SIG-M5 treated with dmso at 0.1 percent for 504 hours (cell line): ENCODE data around the gene ATP11B.
A peak's percentile ranks its signal among the peaks of the same experiment; 100 is the strongest.

ENCODE experiments used
- DNase-seq: peaks from one replicate; lab custom pipeline; 2025; ENCODE audit not compliant: unreplicated experiment; lab: John Stamatoyannopoulos, UW

Gene ATP11B

DNA sequence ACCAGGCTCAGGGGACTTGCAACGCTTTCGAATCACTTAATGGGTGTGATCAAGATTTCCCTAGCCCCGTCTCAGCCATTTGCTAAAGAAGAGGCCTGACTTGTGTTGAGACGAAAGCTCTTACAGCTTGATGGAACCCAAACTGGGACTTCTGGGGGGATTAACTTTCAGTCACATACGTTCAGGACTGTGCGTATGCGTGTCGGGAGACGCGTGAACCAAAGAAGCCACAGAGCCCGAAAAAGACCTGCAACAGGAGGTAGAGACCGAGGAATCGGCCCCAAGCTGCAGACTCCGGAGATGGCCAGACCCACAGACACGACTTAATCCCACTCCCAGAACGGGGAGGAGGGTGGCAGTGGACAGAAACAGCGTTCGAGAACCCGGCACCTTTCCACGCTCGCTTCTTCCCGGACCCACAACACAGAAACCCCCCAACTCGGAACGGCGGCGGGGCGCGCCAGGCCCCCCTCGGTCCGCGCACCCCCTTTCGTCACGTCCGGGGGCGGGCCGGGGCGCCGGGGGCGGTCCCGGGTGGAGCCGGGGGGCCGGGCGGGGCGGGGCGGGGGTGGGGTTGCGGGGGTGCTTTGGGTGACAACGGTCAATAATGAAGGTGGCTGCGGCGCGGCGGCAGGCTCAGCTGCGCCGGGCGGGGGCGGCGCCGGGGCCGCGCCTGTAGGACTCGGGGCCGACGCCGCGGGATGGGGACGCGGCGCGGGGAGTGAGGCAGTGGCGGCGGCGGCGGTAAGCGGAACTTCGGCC lies at the start of gene ATP11B:
Gene ATP11B (plus strand): TSS at position 604 of the 762 bp plus-strand sequence. CDS start 256 bp downstream, outside the sequence.
- peak; percentile 79 for DNase-seq

DNA sequence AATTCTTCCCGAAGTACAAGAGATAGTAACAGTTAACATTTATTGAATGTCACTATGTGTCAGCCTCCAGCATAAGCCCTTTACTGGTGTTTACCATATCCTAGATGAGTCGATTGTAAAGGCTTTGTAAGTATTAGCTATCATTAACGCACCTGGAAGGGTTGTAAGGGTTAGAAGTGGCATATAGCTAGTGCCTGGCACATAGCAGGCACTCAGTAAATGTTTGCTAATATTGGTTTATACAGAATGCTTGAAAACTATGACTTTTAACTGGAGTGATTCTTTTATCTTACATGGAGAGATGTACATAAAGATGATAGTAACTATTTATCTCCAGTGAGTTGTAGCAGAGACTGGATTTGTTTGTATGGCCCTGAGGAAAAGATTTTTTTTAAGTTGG lies 46.3 kb upstream of the ATP11B start:
- DNase-seq: no peak

- no peak for DNase-seq
These were observed 38.0 kb upstream of the ATP11B start for GRCh38 chr3:182755308-182755707.

DNA sequence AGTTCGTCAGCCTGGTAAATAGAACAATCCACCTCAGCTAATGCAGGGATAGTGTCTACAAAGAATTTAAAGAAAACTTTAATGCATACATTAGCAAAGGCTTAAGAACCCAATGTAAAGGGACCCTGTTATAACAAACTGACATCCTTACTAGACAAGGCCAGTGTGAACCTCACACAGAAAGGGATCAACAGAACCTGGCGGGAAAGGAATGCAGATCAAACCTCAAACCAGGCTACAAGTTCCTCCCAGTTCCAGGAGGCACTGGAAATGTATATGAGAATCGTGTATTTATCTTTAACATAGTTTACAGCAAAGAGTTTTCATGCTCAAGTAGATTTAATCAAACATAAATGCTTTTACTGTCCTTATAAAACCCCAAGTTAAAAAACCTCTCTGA lies 37.6 kb upstream of the ATP11B start:
- no peak for DNase-seq

GRCh38 chr3:182760576-182761164 lies 32.6 kb upstream of the ATP11B start:
- DNase-seq: no peak

DNA sequence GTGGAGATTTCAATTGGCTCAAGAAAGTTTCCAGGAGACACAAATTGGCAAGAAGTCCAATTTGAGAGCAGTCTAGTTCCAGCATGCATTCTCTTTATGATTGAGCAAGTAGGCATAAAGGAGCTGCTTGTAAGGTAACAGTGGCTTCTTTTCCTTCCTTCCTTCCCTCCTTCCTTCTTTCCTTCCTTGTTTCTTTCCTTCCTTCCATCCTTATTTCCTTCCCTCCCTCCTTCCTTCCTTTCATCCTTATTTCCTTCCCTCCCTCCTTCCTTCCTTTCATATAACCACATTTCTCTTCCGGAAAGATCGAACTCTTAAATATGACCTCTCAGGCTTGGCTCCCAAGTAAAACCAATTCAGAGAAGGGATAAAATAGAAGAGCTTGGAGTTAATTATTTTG lies 29.4 kb upstream of the ATP11B start:
- no peak for DNase-seq

- DNase-seq: no peak
These were observed 28.0 kb upstream of the ATP11B start for GRCh38 chr3:182765287-182765686.

DNA sequence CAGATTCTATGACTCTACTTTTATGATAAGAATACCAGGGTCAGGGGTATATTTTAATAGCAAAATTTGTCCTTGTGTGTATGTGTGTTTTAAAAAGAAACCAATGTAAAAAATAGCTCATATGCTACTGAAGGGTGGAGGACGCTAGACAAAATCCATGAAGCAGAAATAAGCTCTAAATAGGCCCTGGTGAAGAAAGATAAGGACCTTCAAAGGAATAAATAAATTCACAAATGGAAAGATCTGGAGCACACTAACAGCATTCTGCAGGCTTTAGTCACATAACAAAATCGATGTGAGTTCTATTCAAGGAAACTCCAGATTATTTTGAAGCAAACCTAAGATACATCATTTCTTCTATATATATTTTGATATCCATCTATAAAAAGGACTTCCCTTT lies 27.2 kb upstream of the ATP11B start:
- DNase-seq: no peak

DNA sequence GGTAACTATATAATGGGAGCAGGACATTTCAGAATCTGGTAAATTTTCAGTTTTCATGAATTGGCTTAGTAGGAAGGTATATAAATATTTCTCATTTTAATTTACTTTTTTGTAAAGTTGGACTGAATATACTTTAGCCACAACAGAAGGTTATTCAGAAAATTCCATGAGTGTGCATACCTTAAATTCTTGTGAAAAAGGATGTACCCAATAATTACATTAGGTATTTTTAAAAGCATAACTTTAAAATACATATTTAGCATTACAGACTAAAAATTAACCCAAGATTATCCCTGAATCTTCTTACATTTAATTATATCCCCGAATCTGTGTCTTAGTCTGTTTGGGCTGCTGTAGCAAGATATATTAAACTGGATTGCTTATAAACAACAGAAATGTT lies 24.9 kb upstream of the ATP11B start:
- DNase-seq: no peak

- DNase-seq: no peak
These were observed 23.6 kb upstream of the ATP11B start for GRCh38 chr3:182769673-182770072.

DNA sequence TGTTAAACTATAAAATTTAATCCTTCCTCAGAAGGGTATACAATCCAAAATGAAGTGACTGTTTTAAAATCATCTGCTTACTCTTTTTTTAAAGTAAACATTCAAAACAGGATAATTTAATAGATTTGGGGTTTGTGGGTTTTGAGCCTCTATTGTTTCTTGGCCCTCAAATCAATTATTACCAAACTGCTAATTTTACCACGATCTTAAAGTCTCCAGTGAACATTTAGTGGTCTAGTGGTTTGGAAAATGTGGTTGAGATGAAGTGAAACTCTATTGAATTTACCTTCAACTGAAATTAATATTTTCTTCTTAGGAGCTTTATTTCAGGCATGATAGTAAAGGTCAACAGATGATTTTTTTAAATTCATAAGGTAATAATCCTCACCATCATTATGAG lies 11.2 kb upstream of the ATP11B start:
- DNase-seq: no peak

- DNase-seq: no peak
These were observed 10.2 kb upstream of the ATP11B start for GRCh38 chr3:182783106-182783505.

DNA sequence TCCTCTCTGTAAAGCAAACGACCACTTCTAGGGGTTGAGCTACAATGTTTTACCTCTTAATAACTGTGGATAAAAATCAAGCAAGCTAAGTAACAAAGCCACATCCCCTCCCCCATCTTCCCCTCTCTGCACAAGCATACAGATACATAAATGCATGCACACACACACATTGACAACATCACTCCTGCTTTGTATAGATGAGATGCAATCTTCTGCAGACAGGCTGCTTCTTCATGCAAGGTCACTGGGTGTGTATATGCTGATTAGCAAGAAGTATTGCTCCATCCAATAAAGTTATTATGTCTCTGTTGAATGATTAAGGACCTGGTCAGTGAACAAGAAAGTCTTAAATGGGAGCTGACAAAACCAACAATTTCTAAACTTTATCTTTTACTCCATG lies 8.8 kb upstream of the ATP11B start:
- no peak for DNase-seq

GRCh38 chr3:182785142-182785541 lies 8.2 kb upstream of the ATP11B start:
- no peak for DNase-seq

- DNase-seq: no peak
These were observed 7.5 kb upstream of the ATP11B start for GRCh38 chr3:182785756-182786155.

DNA sequence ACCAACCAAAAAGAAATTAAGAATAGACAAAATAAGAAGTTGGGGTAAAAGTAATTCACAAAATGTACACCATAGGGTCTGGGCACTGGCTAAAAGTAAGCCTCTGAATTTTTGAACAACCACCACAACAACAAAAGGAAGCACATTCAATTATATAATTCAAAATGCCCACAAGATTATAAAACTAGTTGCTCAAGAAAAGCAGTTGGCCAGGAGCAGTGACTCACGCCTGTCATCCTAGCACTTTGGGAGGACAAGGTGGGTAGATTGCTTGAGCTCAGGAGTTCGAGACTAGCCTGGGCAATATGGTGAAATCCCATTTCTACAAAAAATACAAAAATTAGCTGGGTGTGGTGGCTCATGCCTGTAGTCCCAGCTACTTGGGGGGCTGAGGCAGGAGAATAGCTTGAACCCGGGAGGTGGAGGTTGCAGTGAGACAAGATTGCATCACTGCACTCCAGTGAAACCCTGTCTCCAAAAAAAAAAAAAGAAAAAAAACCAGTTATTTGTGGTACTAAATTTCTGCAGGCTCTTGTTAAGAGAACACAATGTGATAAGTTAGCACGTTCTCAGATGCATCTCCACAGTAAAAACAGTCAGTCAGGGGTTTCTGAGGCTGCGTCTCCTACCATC lies 6.6 kb upstream of the ATP11B start:
- DNase-seq: no peak

- DNase-seq: no peak
These were observed 5.8 kb upstream of the ATP11B start for GRCh38 chr3:182787302-182788036.

DNA sequence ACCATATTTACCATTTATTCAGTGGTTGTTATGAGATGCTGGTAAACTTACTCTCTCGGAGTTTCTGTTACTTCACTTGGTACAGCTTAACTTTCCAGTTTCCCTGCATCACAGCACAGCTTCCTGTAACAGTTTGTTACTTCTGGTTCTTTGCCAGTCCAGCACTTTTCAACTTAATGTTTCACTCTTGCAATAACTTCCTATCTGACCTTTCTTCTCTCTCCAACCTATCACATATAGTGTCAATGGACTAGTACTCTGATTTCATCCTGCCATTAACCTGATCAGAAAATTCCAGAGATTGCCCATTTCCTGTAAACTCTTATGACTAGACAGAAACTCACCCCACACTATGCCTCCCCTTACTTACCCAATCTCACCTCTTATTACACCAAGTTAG lies 3.9 kb upstream of the ATP11B start:
- DNase-seq: peak; percentile 14

DNA sequence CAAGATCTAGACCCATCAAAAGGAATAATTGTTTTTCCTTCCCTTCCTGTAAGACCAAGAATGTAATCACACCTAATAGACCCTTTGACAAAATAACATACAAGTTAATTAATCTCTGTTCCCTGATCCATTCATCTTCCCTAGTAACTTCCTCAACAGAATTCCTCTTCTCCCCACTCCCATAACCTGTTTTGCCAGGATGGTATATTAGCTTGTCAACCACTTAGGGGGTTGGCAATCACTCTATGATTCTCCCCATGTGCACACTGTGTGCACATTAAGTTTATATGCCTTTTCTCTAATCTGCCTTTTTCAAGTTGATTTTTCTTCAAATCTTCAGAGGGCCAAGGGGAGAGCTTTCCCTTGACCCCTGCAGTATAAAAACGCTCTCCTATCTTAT lies 2.7 kb upstream of the ATP11B start:
- no peak for DNase-seq

DNA sequence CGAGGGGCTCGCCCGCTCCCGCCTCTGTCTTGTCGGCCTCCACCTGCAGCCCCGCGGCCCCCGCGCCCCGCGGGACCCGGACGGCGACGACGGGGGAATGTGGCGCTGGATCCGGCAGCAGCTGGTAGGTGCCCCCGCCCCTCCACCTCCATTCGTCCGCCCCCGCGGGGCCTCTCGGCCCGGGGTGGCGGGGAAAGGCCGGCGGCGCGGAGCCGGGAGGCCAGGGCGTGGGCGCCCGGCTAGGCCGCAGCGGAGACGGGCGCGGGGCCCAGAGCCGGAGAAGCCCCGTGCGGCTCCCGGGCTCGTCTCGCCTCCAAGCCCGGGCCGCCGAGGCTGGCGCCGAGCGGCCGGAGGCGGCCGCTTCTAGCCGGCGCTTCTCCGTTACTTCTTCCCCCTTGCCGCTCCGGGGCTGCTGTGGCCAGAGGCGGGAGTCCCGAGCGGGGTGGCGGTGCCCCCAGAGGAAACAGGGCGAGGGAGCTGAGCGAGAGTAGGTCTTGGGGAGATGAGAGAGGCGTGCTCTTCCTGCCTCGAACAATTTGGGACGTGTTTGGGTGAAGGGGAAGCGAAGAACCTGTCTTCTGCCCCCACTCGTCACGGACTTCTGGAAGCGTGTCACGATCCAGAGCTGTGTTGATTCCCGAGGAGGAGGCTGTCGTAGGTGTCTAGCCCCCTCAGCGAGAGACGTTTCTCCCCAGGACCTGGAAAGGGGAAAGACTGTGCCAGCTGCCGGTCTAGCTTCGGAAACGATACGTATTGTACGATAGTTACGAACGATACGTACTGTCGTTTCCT lies 555 bp downstream of the ATP11B start:
- DNase-seq: peak; percentile 56
